Gastrocnemius medialis (tissue), 4 donors: ENCODE measurements around the gene VPS37C.

Experiments used
- CTCF ChIP-seq, 5 experiments: fragments of 450-650 bp in 3 of 5; fragments of 200-600 bp in 2 of 5; sonication (generic) in 2 of 5; IDR thresholded peaks in 4 of 5; conservative IDR thresholded peaks in 1 of 5; 1 replicate in 4 of 5; 2 replicates in 1 of 5; pipeline ENCODE4 v1.5.1; 2016 to 2019; ENCODE audit warnings: antibody characterized with exemption in 5 of 5, mild to moderate bottlenecking in 3 of 5, moderate library complexity in 3 of 5
- POLR2A ChIP-seq, 2 donors: fragments of 450-650 bp; IDR thresholded peaks; one replicate each; pipeline ENCODE4 v1.6.1; 2017; ENCODE audit warnings: antibody characterized with exemption in 2 of 2, mild to moderate bottlenecking in 2 of 2, moderate library complexity in 2 of 2

- TF ChIP-seq POLR2A (IDR thresholded peaks at IDR 0.05) (no peak), CTCF (IDR thresholded peaks at IDR 0.05 in 4 of 5, conservative IDR thresholded peaks at IDR 0.05 in 1 of 5) (no peak)
Observed at GRCh38 chr11:61147791-61148620, 13.2 kb downstream of the VPS37C start.
